Pons (tissue), 1 donor: ENCODE data around the gene FAM151A.
"Not testable (repeated sequence)": the region's sequence is repeated elsewhere in the genome, so short reads cannot be mapped to it uniquely, and the experiment has no call there.

ENCODE experiments used
- DNase-seq: peaks from one replicate; pipeline ENCODE4 v3.0.0-alpha.2; 2016; ENCODE audit warnings: low spot score

Gene FAM151A

DNA sequence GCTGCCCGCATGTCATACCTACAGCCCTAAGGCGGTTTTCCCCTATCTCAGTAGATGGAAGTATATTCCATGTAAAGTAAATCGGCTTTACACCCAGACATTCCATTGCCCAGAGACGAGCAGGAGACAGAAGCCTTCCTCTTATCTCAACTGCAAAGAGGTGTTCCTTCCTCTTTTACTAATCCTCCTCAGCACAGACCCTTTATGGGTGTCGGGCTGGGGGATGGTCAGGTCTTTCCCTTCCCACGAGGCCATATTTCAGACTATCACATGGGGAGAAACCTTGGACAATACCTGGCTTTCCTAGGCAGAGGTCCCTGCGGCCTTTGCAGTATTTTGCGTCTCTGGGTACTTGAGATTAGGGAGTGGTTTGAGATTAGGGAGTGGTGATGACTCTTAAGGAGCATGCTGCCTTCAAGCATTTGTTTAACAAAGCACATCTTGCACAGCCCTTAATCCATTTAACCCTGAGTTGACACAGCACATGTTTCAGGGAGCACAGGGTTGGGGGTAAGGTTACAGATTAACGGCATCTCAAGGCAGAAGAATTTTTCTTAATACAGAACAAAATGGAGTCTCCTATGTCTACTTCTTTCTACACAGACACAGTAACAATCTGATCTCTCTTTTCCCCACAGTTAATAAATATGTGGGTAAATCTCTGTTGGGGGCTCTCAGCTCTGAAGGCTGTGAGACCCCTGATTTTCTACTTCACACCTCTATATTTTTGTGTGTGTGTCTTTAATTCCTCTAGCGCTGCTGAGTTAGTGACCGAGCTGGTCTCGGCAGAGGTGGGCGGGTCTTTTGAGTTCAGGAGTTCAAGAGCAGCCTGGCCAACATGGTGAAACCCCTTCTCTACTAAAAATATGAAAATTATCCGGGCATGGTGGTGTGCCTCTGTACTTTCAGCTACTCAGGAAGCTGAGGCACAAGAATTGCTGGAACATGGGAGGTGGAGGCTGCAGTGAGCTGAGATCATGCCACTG, 13.4 kb upstream of the FAM151A start:
- DNase-seq = not testable (repeated sequence)

DNA sequence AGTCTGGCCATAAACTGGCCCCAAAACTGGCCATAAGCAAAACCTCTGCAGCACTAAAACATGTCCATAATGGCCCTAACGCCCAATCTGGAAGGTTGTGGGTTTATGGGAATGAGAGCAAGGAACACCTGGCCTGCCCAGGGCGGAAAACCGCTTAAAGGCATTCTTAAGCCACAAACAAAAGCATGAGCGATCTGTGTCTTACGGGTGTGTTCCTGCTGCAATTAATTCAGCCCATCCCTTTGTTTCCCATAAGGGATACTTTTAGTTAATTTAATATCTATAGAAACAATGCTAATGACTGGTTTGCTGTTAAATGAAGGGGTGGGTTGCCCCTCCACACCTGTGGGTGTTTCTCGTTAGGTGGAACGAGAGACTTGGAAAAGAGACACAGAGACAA, 12.5 kb upstream of the FAM151A start:
- DNase-seq = not testable (repeated sequence)

DNA sequence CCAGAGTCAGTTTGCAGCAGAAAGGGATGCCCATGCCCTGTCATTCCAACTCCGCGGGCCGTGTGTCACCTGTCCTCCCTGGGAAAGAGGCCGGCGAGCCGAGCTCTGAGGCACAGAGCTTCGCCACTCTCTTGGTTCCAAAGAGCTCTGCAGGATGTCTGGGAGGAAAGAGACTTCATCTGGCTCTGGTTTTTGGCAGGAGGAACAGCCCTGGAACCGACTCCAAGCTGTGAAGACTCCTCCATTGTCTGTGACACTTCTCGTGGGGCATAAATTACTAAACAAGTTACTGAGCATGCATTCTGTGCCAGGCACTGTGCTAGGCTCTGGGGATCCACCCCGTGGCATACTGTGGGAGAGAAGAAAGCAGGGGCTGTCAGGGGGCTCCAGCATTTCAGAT, 3.9 kb upstream of the FAM151A start:
- DNase-seq = peak; percentile 59

- DNase-seq = no peak
These were observed 1.4 kb upstream of the FAM151A start for GRCh38 chr1:54624466-54625464.

DNA sequence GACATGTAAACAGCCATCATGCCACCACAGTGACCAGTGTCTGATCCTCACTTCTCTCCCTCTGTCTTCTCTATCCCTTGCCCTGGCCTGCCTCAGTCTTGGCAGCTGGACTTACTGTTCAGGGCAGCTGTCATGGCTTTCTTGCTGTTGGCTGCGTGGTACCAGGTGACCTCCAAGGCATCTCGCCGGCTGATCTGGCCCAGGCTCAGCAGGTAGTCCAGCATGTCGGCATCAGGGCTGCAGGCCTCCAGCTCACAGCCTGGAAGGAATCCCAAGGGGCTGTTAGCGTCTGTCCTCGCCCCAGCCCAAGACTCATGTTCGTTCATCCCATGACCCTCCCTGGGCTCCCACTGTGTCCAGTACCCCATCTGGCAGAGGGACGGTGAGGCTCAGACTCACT, 3.6 kb downstream of the FAM151A start:
- no peak for DNase-seq

DNA sequence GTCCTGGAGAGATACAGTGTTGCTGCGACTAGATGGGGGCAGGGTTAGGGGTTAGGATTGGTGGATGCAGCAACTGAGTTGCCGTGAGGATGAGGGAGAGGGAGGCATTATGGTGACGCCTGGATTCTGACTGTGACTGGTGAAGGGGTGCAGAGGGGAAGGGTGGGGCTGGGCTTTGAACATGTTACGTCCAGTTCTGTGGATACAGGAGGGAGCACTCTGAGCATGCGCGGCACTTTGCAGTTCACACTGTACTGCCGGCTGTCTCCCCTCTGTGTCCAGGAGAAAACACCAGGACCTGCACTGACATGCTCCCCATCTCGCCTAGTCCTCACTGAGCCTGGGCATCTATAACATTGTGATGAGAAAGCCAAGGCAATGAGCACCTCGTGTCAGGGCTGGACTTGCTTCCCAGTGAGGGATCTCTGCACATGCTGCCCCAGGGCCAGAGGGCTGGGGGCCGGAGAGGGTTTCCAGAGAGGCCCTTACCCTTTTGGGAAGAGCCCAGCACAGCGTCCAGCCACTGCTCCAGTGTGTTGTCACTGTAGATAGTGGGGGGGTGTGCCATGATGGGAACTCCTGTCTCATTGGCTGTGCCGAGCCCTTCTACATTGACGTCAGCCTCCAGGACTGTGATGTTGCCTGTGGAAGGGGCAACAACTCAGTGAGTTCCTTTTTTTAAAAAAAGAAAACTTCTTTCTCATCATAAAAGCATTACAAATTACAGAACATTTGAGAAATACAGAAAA, 7.6 kb downstream of the FAM151A start:
- no peak for DNase-seq

- DNase-seq = no peak
These were observed 8.8 kb downstream of the FAM151A start for GRCh38 chr1:54614563-54614962.

GRCh38 chr1:54614024-54614423, 9.3 kb downstream of the FAM151A start:
- no peak for DNase-seq

GRCh38 chr1:54611621-54612020, 11.7 kb downstream of the FAM151A start:
- DNase-seq = no peak

- no peak for DNase-seq
These were observed 12.4 kb downstream of the FAM151A start for GRCh38 chr1:54610601-54611580.

GRCh38 chr1:54610048-54610447, 13.3 kb downstream of the FAM151A start:
- DNase-seq = no peak

GRCh38 chr1:54609301-54609921, 13.9 kb downstream of the FAM151A start:
- DNase-seq = peak; percentile 20

DNA sequence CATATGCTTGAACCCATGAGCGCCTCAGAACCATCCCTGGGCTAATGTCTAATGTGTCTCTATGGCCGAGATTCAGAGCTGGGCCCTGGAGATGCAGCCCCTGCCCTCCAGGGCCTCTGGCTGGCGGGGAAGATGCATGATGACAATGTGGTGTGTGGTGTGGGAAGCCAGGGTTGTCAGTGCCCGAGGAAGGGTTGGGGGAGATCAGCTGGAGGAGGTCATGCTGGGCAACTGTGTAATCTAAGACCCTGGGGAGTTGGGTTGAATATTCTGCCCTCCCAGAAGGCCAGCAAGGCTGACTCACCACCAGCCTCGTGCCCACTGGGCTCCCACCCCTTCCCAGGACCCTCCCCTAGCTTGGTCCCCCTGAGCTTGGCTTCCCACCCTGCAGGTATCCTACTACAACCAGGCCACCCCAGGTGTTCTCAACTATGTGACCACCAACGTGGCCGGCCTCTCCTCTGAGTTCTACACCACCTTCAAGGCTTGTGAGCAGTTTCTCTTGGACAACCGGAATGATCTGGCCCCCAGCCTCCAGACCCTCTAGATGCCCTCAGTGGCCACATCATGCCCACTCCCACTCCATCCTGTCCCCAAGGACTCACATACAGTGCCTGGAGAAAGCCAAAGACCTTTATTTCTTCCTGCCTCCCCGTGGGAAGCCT, 14.6 kb downstream of the FAM151A start:
- DNase-seq = no peak

GRCh38 chr1:54607821-54608565, 15.3 kb downstream of the FAM151A start:
- no peak for DNase-seq

GRCh38 chr1:54606990-54607325, 16.4 kb downstream of the FAM151A start:
- no peak for DNase-seq

DNA sequence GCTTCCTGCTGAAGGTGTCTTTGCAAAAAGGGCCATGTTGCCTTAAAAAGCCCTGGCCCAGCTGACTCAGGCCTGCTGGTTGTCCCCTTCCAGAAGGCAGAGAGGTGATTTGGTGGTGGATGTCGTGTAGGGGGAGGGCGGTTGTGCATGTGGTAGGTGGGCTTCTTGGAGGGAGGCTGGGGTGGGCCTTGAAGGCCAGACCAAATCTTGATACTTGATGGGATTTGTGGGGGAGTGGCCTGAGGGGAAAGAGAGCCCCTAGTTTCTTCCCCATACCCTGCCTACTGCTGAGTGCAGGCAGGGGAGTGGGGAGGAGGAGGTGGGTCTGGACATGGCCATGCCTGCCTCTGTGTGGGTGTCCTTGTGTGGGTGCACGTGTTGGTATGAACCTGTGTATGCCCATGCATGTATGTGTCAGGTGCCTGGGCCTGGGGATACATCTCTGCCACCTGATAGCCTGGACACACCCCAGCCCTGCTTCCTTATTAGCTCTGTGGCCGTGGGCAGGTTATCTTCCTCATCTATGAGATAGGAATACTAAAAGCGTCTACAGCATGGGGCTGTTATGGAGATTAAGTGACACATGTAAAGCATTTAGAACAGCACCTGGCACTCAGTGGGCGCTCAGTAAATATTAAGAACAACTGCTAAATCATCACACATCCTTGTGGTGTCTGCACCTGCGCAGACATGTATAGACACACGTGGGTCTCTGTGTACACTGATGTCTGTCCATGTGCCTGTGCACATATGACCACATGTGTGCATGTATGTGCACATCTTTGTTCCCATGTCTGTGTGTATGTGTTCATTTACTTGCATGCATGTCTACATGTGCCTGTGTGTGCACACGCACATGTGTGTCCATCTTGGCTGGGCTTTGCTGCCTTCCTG, 17.0 kb downstream of the FAM151A start:
- no peak for DNase-seq

DNA sequence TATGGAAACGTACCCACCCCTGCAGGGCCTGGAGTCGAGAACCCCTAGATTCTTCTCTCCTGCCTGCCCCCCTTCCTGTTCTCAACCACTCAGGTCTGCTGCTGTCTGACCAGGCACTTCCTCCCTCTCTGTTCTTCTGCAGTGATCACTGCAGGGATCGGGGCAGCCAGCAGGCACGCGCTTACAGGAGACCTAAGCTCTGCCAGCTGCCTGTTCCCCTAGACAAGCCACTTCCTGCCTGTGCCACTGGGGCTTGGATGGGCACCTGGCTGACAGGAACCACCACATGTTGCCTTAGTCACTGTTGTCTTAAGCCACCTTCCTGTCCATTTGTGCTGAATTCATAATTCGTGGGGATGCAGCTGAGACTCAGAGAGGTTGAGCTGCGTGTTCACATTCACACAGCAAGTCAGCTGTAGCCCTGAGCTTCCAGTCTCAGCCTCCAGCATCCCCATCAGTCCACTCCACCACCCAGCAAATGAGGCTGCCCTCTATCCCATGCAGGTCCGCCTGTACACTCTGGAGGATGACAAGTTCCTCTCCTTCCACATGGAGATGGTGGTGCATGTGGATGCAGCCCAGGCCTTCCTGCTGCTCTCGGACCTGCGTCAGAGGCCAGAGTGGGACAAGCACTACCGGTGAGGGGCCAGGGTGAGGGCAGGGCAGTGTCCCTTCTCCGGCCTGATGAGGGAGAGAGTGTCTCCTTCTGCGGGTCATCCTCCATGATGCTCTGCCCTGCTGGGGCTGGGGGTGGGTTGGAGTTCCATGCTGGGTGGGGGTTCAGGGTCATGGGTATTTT, 18.6 kb downstream of the FAM151A start:
- DNase-seq = no peak
